T-helper 1 cell treated with Interleukin-12 subunit alpha and Interleukin-12 subunit beta and Interleukin-4 antibody, amounts not matched to agents 30 ng/mL and 1 ng/mL, for 36 hours (primary cell): ENCODE measurements around the gene UBE2H. TPM values are rescaled to one million over a fixed set of nuclear protein-coding genes. Genes with fewer than 3 reads are reported as not detected.

Experiments used
- intact Hi-C: fragments of 100-400 bp; cut with micrococcal nuclease; formaldehyde crosslinking; loops from one replicate; pipeline ENCODE4 v1.15.1; 2024
- total RNA-seq: library from RNA; stranded (reverse); gene quantifications from 2 replicates; pipeline ENCODE4 v1.2.3, GENCODE V29; 2022

Gene UBE2H
- total RNA-seq, 1 donor from 2014 or later, result 35.8 TPM

DNA sequence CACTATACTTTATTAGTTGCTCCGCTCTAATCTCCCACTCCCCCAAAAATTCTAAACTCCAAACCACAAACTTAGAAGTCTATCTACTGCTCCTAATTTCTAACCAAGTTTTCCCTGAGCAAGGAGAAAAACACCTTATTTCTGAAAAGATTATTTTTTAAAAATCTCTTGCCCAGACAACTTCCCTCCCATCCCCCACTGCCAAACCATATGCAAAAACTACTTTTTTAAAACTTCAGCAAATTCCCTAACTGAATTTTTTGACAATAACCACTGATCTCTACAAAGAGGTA, 1.9 kb downstream of the UBE2H start:
- intact Hi-C loops, result loop anchor here (2.0 to 10.0 kb wide), 6 partner anchors 169 to 1419 kb away; partner anchors contain the start of genes ATP6V1F and MKLN1

- intact Hi-C loops, result loop anchor here (2.0 to 10.0 kb wide), 6 partner anchors 168 to 1418 kb away; partner anchors contain the start of genes ATP6V1F and MKLN1
These were observed 2.4 kb downstream of the UBE2H start for GRCh38 chr7:129950191-129950932.

DNA sequence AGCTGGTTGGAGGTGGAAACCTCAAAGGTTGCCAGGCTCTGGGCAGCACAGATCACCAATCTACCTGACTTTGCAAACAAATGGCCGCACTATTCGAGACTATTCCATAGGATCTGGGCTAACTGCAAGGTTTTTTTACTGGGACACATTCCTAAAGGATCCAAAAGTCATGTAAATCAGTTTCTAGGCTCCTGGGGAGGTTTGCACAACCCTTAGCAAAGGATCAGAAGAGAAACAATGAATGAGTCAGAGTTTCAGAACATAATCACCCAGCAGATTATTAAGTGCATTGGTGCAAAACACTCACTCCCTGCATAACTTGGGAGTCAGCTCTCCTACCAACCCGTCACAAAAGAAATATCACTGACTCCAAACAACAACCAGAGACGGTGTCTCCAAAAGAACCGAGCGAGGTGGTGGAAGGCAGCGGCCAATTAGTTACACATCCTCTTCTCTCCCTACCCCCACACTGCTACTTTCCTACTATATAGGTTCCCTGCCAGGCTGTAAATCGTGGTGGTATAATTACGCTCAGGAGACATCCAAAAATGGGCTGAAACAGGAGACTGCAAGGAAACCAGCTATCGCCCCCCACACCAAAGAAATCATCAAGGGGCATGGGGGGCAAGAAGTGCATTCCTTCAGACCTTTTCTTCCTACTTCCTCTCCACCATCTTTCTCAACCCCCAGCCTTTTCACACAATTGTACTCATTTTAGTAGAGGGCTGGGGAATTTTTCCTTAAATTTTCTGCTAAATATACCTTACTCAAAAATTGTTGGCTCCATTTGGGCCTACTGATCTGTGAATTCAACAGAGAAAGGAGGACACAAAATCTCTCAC, 3.2 kb downstream of the UBE2H start:
- intact Hi-C loops, result loop anchor here (1.0 to 10.0 kb wide), 12 partner anchors 61 to 1417 kb away; partner anchors contain the start of genes ATP6V1F, MKLN1 and SMKR1

DNA sequence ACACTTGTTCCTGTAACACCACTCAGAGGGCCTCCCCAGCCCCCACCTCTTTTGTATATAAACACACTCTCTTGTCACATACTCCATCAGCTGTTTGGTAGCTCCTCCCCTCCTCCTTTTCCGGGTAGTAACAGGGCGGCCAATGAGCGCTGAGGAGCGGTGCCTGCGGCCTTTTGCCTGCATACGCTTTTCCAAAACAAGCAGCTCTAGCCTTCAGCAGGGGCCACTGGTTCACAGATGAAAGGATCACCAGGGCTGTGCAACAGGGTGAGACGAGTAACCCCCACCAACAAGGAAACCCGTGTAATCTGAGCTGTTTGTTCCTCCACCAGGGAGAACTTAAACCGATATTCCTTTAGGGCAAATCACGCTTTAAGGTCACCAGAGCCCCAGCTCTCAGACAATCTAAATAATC, 3.9 kb downstream of the UBE2H start:
- intact Hi-C loops, result loop anchor here (1.0 to 5.0 kb wide), 7 partner anchors 62 to 964 kb away; partner anchors contain the start of gene SMKR1

DNA sequence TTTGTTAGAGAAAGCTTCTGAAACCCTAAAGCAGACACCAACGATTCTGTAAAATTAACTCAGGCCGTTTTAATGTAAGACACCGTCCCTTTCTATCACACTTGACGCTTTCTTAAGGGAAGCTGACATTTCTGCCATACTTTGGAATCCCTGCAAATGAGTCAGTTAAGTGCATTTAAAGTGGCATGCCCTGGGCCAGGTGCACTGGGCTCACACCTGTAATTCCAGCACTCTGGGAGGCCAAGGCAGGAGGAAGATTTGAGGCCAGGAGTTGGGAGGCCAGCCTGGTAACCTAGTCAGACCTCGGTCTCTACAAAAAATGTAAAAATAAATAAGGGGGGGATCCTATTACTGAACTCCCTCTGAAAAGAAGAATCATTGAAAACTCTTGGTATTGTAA, 4.4 kb downstream of the UBE2H start:
- intact Hi-C loops, result loop anchor here (1.0 to 5.0 kb wide), 4 partner anchors 62 to 606 kb away; partner anchors contain the start of gene SMKR1

GRCh38 chr7:129947701-129948100, 5.1 kb downstream of the UBE2H start:
- intact Hi-C loops, result loop anchor here (1.0 to 5.0 kb wide), 4 partner anchors 63 to 605 kb away; partner anchors contain the start of gene SMKR1

DNA sequence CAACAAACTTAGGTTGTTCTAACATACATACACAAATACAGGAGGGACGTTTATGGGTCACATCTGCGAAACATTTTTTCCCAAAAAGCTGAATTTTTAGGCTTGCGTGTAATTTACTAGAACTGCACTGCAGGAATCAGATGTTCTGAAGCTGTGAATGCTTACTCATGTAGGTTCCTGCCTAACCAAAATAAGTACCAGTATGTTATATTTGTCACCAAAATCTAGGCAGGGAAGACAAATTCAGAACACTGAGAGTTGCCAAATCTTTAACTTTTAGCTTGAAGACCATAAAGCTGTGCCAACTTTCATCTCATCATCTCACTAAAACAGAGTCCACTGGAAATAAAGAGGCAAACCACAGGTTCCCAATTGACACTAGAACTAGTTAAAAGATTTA, 5.7 kb downstream of the UBE2H start:
- intact Hi-C loops, result loop anchor here (5.0 kb wide), 1 partner anchor 605 kb away; no protein-coding TSS in a partner anchor

DNA sequence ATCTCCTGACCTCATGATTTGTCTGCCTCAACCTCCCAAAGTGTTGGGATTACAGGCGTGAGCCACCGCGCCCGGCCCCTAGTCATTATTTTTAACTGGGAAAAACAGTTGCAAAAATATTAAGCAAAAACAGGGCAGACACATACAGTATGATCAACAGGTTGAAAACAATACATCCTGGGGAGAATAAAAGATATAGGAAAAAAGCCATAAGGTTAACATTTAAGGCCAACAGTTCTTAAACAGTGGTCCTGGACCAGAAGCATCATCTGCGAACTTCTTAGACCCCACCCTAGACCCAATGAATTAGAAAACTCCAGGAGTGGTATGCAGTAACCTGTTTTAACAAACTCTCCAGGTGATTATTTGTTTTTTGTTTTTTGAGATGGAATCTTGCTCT, 6.5 kb downstream of the UBE2H start:
- intact Hi-C loops, result loop anchor here (5.0 kb wide), 1 partner anchor 604 kb away; no protein-coding TSS in a partner anchor

DNA sequence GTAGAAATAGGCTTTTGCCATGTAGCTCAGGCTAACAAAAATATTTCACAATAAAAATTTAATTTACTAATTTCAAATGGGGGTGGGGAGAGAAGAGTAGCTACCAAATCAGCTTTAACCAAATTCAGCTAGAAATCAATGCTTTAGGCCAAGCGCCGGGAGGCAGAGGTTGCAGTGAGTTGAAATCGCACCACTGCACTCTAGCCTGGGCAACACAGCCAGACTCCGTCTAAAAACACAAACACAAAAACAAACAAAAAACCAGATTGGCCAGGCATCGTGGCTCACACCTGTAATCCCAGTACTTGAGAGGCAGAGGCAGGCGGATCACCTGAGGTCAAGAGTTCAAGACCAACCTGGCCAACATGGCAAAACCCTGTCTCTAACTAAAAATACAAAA, 9.4 kb downstream of the UBE2H start:
- intact Hi-C loops, result no loop called here

GRCh38 chr7:129940329-129940728, 12.4 kb downstream of the UBE2H start:
- intact Hi-C loops, result no loop called here

GRCh38 chr7:129939881-129940280, 12.9 kb downstream of the UBE2H start:
- intact Hi-C loops, result no loop called here

- intact Hi-C loops, result no loop called here
These were observed 19.1 kb downstream of the UBE2H start for GRCh38 chr7:129933627-129934026.

GRCh38 chr7:129926618-129927017, 26.1 kb downstream of the UBE2H start:
- intact Hi-C loops, result no loop called here

GRCh38 chr7:129925416-129926002, 27.3 kb downstream of the UBE2H start:
- intact Hi-C loops, result no loop called here

- intact Hi-C loops, result no loop called here
These were observed 28.2 kb downstream of the UBE2H start for GRCh38 chr7:129924602-129925001.

- intact Hi-C loops, result no loop called here
These were observed 29.1 kb downstream of the UBE2H start for GRCh38 chr7:129923709-129924108.

DNA sequence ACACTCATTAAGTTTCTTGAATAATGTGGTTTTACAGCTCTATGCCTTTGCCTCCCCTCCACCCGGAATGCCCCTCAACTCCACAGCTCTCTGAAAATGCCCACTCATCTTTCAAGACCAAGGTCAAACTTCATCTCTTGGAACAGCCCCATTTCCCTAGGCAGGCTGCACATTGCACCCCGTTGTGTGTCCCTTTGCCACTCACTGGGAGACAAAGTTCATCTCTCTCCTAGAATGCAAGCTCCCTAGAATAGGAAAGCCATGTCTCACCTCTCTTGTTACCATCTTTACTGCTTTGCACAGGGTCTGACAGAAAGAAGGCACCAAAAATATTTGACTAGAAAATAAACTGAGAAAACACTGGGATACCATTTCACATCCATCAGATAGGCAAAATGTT, 33.3 kb downstream of the UBE2H start:
- intact Hi-C loops, result no loop called here

GRCh38 chr7:129918922-129919321, 33.8 kb downstream of the UBE2H start:
- intact Hi-C loops, result no loop called here

DNA sequence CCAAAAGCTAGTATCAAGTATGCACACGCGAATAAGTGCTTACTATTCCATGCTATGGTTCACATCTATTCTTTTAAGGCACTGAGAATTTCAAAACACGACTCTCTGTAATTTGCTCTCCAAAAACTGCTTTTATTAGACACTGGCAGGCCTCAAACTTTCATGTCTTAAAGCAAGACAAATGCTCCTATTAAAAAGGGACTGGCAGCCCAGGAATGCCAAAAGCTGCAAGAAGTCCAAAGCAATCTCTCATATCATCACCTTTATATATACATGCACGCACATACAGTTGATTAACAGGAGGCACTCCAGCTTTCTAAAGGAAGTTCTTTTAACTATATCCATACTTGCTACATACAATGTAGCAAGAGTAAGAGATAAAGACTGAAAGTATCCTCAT, 34.8 kb downstream of the UBE2H start:
- intact Hi-C loops, result no loop called here

DNA sequence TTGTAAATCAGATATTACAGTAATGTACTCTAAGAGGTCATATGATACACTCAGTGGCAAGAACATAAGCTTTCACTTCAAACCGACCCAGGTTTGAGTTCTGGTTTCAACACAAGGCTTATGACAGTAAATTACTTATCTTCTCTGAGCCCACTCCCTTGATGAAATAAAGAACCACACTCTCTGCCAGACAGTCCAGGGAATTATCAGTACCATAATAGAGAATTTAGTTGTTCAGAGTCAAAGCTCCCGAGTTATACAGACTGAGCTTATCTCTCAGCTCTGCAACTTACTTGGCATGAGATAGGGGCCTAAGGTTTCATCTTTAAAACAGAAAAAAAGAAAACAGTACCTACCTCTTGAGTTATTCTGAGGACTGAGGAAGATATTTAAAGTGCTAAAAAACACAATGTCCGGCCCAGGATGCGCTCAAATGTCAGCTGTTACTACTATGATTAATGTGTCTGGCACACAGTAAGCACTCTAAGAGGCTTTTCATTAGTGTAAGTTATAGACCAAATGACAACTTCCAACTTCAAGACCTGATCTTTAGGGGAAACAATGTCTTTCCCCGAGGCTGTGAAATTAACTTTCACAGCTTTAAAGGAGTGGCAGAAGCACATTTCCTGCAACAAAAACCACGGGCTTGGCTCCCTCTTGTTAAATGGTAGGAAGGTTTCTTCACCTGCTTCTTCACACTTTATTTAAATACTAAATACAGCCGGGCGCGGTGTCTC, 38.1 kb downstream of the UBE2H start:
- intact Hi-C loops, result no loop called here

DNA sequence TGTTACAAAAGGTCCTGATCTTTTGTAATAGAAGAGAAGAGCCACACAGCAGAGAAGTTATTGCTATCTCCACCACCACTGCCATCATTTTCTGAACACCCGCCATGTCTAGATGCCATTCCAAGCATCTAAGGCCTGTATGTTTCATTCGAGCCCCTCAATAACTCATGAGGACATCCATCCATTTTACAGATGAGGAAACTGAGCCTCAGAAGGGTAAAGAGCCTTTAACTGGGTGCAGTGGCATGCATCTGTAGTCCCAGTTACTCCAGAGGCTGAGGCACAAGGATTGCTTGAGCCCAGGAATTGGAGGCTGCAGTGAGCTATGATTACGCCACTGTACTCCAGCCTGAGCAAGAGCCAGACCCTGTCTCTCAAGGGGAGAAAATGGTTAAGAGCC, 39.3 kb downstream of the UBE2H start:
- intact Hi-C loops, result no loop called here
